ENCODE results near the gene XKR8. TPM values are rescaled to one million over a fixed set of nuclear protein-coding genes. Genes with fewer than 3 reads are reported as not detected.
"Not testable (repeated sequence)": the region's sequence is repeated elsewhere in the genome, so short reads cannot be mapped to it uniquely, and the experiment has no call there.

The XKR8 gene
- total RNA-seq, 1 donor from 2014 or later: 13.8 TPM

GRCh38 chr1:27992276-27992675 is 32.5 kb downstream of the XKR8 start:
- H3K27ac Mint-ChIP-seq: no peak overlapping the region
- H3K27me3 Mint-ChIP-seq (ENCODE audit: low read depth): no peaks in the 10 kb centered on the region
- no peak for TF ChIP-seq CTCF (IDR thresholded peaks at IDR 0.05; ENCODE audit: unreplicated experiment)
- no peaks in the 10 kb centered on the region for H3K9me3 Mint-ChIP-seq
- DNase-seq (ENCODE audit: low spot score in 2 of 2, unreplicated experiment in 2 of 2): no peak
- no peaks in the 10 kb centered on the region for H3K4me1 Mint-ChIP-seq
- peaks cover 37% of the 10 kb centered on the region for H3K36me3 Mint-ChIP-seq
- H3K4me3 Mint-ChIP-seq: no peak overlapping the region

DNA sequence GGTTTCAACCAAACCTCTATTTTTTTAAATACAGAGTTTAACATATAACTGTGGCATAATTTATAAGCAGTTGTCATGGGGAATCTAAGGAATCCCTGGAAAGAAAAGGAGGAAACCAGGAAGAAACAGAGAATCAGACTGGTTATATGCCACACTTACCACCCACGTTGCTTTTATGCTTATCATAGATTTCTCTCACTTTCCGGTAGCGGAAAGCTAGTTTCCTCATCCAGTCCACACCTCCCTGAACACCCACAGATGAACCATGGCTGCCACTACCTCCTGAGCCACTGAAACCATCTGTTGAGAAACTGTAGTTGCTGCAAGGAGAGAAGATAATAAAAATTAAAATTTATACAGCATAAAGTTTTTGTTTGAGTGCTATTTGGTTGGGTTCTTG is 33.5 kb downstream of the XKR8 start:
- peaks cover 30% of the 10 kb centered on the region for H3K36me3 Mint-ChIP-seq
- H3K4me1 Mint-ChIP-seq: no peaks in the 10 kb centered on the region
- no peaks in the 10 kb centered on the region for H3K9me3 Mint-ChIP-seq
- H3K27me3 Mint-ChIP-seq (ENCODE audit: low read depth): no peaks in the 10 kb centered on the region
- H3K27ac Mint-ChIP-seq: no peak overlapping the region
- DNase-seq (ENCODE audit: low spot score in 2 of 2, unreplicated experiment in 2 of 2): no peak
- no peak overlapping the region for H3K4me3 Mint-ChIP-seq
- TF ChIP-seq CTCF (IDR thresholded peaks at IDR 0.05; ENCODE audit: unreplicated experiment): no peak

DNA sequence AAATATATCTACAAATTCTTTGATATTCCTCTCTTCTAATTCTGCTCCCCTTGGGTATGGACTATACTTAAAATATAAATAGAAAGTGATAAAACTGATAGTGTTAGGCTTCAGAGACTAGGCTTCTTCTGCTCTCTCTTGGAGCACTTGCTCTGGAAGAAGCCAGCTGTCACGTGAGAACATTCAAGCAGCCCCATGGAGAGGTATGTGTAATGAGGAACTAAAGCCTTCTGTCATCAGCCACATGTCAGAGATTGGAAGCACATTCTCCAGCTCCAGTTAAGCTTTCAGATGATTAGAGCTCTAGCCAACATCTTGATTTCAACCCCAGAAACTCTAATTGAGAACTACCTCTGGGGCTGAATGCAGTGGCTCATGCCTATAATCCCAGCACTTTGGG is 34.3 kb downstream of the XKR8 start:
- Mint-ChIP-seq H3K9me3 (no peaks in the 10 kb centered on the region), H3K36me3 (peaks cover 30% of the 10 kb centered on the region), H3K27me3 (ENCODE audit: low read depth) (no peaks in the 10 kb centered on the region), H3K27ac (peak overlapping the region; percentile 32), H3K4me3 (no peak overlapping the region), H3K4me1 (no peaks in the 10 kb centered on the region)
- TF ChIP-seq CTCF (IDR thresholded peaks at IDR 0.05; ENCODE audit: unreplicated experiment): no peak
- no peak for DNase-seq (ENCODE audit: low spot score in 2 of 2, unreplicated experiment in 2 of 2)

DNA sequence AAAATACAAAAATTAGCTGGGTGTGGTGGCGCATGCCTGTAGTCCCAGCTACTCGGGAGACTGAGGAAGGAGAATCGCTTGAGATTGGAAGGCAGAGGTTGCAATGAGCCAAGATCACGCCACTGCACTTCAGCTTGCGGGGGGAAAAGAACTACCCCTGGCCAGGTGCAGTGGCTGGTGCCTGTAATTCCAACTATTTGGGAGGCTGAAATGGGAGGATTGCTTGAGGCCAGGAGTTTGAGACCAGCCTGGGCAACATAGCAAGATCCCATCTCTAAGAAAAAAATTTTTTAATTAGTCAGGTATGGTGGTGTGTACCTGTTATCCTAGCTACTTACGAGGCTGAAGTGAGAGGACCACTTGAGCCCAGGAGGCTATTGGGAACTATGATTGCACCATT is 34.8 kb downstream of the XKR8 start:
- H3K27me3 Mint-ChIP-seq (ENCODE audit: low read depth); H3K9me3 Mint-ChIP-seq; DNase-seq (ENCODE audit: low spot score in 2 of 2, unreplicated experiment in 2 of 2); H3K27ac Mint-ChIP-seq; H3K4me3 Mint-ChIP-seq; H3K4me1 Mint-ChIP-seq: not testable (repeated sequence)
- peaks cover 29% of the 10 kb centered on the region for H3K36me3 Mint-ChIP-seq

GRCh38 chr1:27999055-27999454 is 39.3 kb downstream of the XKR8 start:
- Mint-ChIP-seq H3K4me1 (no peaks in the 10 kb centered on the region), H3K9me3 (no peaks in the 10 kb centered on the region), H3K4me3 (no peak overlapping the region), H3K36me3 (peaks cover 28% of the 10 kb centered on the region), H3K27ac (no peak overlapping the region), H3K27me3 (ENCODE audit: low read depth) (no peaks in the 10 kb centered on the region)
- no peak for TF ChIP-seq CTCF (IDR thresholded peaks at IDR 0.05; ENCODE audit: unreplicated experiment)
- DNase-seq (ENCODE audit: low spot score in 2 of 2, unreplicated experiment in 2 of 2): no peak

DNA sequence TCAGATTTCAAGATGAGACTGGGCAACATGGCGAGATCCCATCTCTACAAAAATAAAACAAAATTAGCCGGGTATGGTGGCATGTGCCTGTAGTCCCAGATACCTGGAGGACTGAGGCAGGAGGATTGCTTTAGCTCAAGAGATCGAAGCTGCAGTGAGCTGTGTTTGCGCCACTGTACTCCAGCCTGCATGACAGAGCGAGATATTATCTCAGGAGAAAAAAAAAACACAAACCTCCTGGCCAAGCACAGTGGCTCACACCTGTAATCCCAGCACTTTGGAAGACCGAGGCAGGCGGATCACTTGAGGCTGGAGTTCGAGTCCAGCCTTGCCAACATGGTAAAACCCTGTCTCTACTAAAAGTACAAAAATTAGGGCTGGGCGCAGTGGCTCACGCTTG is 42.8 kb downstream of the XKR8 start:
- Mint-ChIP-seq H3K4me3 (no peak overlapping the region), H3K27ac (no peak overlapping the region), H3K9me3 (no peaks in the 10 kb centered on the region), H3K4me1 (no peaks in the 10 kb centered on the region), H3K36me3 (peaks cover 24% of the 10 kb centered on the region), H3K27me3 (ENCODE audit: low read depth) (no peaks in the 10 kb centered on the region)
- no peak for DNase-seq (ENCODE audit: low spot score in 2 of 2, unreplicated experiment in 2 of 2)
- TF ChIP-seq CTCF (IDR thresholded peaks at IDR 0.05; ENCODE audit: unreplicated experiment): no peak

GRCh38 chr1:28003117-28003516 is 43.3 kb downstream of the XKR8 start:
- not testable (repeated sequence) for H3K9me3 Mint-ChIP-seq; DNase-seq (ENCODE audit: low spot score in 2 of 2, unreplicated experiment in 2 of 2); H3K27ac Mint-ChIP-seq; H3K4me1 Mint-ChIP-seq; H3K4me3 Mint-ChIP-seq; H3K27me3 Mint-ChIP-seq (ENCODE audit: low read depth)
- peaks cover 25% of the 10 kb centered on the region for H3K36me3 Mint-ChIP-seq

Measured in mesothelial cell of epicardium (in vitro differentiated cells).